ENCODE data around the gene IL19.

GRCh38 chr1:206728697-206728987 lies 41.9 kb upstream of the IL19 start:
- no peak for TF ChIP-seq CTCF (IDR thresholded peaks at IDR 0.05)
- TF ChIP-seq NFYB (CRISPR knock-in tag; conservative IDR thresholded peaks at IDR 0.05; ENCODE audit: low read depth), result no peak
- no peak for TF ChIP-seq ESRRA (CRISPR knock-in tag; IDR thresholded peaks at IDR 0.05; ENCODE audit: borderline replicate concordance)
- TF ChIP-seq SP1 (CRISPR knock-in tag; conservative IDR thresholded peaks at IDR 0.05), result no peak

Data from WTC11 (cell line).